ENCODE results near the gene PDE4B. TPM values are rescaled to one million over a fixed set of nuclear protein-coding genes. Genes with fewer than 3 reads are reported as not detected.

PDE4B gene
- total RNA-seq, 1 donor from 2014 or later: 1.2 TPM

DNA sequence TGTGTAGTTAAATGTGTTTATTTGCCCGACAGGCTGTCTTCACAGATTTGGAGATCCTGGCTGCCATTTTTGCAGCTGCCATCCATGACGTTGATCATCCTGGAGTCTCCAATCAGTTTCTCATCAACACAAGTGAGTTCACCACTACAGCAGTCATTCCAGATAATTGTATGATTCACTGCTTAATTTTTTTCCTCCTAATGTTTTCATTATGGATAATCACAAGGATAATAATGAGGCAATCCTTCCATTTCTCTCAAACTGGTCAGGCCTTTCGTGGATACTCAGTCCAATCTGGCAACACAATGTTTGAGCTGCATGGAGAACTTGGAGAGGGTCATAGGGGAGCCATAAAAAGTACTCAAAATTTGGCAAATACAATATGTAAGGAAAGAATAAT lies 572.9 kb downstream of the PDE4B start:
- H3K27me3 Mint-ChIP-seq (ENCODE audit: insufficient read depth, low read depth): no peaks in the 10 kb centered on the region
- Histone ChIP-seq H3F3A (ENCODE audit: low read depth) (no peaks in the 10 kb centered on the region), H3K4me1 (no peaks in the 10 kb centered on the region), H2AFZ (replicated peaks) (no peak overlapping the region), H3K27me3 (no peaks in the 10 kb centered on the region), H3K4me3 (no peak overlapping the region), H3K79me2 (ENCODE audit: low read depth) (no peaks in the 10 kb centered on the region), H3K9me3 (ENCODE audit: low read depth) (no peaks in the 10 kb centered on the region), H3K27ac (no peak overlapping the region), H3K9ac (no peak overlapping the region), H3K36me3 (no peaks in the 10 kb centered on the region), H4K20me1 (ENCODE audit: low read depth) (no peaks in the 10 kb centered on the region), H3K4me2 (no peak overlapping the region)
- no peaks in the 10 kb centered on the region for H3K9me3 Mint-ChIP-seq
- no peak overlapping the region for H3K4me3 Mint-ChIP-seq
- TF ChIP-seq, protein P1, sequence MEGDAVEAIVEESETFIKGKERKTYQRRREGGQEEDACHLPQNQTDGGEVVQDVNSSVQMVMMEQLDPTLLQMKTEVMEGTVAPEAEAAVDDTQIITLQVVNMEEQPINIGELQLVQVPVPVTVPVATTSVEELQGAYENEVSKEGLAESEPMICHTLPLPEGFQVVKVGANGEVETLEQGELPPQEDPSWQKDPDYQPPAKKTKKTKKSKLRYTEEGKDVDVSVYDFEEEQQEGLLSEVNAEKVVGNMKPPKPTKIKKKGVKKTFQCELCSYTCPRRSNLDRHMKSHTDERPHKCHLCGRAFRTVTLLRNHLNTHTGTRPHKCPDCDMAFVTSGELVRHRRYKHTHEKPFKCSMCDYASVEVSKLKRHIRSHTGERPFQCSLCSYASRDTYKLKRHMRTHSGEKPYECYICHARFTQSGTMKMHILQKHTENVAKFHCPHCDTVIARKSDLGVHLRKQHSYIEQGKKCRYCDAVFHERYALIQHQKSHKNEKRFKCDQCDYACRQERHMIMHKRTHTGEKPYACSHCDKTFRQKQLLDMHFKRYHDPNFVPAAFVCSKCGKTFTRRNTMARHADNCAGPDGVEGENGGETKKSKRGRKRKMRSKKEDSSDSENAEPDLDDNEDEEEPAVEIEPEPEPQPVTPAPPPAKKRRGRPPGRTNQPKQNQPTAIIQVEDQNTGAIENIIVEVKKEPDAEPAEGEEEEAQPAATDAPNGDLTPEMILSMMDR (IDR thresholded peaks at IDR 0.05): no peak
- no peak overlapping the region for H3K27ac Mint-ChIP-seq
- DNase-seq (ENCODE audit: low spot score): no peak
- peaks cover 2% of the 10 kb centered on the region for H3K4me1 Mint-ChIP-seq
- peaks cover 62% of the 10 kb centered on the region for H3K36me3 Mint-ChIP-seq

DNA sequence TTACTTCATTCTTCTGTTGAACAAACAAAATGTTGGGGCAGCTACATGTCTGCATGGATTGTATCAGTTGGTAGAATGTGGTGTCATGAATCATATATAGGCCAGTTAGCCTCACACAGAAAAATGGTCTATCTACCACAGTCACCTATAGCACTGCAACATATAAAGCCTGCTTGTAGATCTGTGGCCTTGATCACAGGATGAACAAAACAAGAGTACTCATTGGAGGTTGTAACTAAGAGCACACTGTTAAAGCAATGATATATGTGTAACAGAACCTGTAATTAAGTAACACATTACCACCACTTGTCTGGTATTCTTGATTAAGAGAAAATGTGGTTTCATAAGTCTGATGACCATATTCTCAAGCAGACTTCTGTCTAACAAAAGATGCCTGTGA lies 573.9 kb downstream of the PDE4B start:
- DNase-seq (ENCODE audit: low spot score): no peak
- Histone ChIP-seq H3K9ac (no peak overlapping the region), H2AFZ (replicated peaks) (no peak overlapping the region), H3K27me3 (no peaks in the 10 kb centered on the region), H3K4me2 (no peak overlapping the region), H3K4me3 (no peak overlapping the region), H3K9me3 (ENCODE audit: low read depth) (no peaks in the 10 kb centered on the region), H4K20me1 (ENCODE audit: low read depth) (no peaks in the 10 kb centered on the region), H3K27ac (no peak overlapping the region), H3K79me2 (ENCODE audit: low read depth) (no peaks in the 10 kb centered on the region), H3K4me1 (no peaks in the 10 kb centered on the region), H3F3A (ENCODE audit: low read depth) (no peaks in the 10 kb centered on the region), H3K36me3 (no peaks in the 10 kb centered on the region)
- Mint-ChIP-seq H3K27me3 (ENCODE audit: insufficient read depth, low read depth) (no peaks in the 10 kb centered on the region), H3K36me3 (peaks cover 63% of the 10 kb centered on the region), H3K4me3 (no peak overlapping the region), H3K4me1 (peaks cover 2% of the 10 kb centered on the region), H3K27ac (no peak overlapping the region), H3K9me3 (no peaks in the 10 kb centered on the region)
- TF ChIP-seq, protein P1 (IDR thresholded peaks at IDR 0.05): no peak
- TF ChIP-seq EZH2 (IDR thresholded peaks at IDR 0.05) (no peak), EZH2phosphoT487 (IDR thresholded peaks at IDR 0.05) (no peak)

DNA sequence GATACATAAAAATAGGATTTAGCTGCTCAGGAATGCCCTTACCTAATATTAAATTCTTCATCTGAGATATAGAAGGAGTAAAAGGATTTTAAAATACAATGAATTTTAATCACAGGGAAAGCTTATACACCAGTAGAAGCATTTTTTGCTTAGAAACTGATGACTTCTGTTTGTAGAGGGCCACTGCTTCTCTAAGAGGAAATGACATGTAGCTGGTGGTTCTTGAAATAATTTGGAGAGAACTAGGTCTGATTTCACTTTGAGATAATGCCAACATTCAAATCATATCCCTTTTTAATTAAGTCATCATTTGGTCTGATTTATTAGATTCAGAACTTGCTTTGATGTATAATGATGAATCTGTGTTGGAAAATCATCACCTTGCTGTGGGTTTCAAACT lies 574.7 kb downstream of the PDE4B start:
- Histone ChIP-seq H3K4me1 (no peaks in the 10 kb centered on the region), H3K9ac (no peak overlapping the region), H3F3A (ENCODE audit: low read depth) (no peaks in the 10 kb centered on the region), H3K79me2 (ENCODE audit: low read depth) (no peaks in the 10 kb centered on the region), H3K27ac (no peak overlapping the region), H4K20me1 (ENCODE audit: low read depth) (no peaks in the 10 kb centered on the region), H3K4me2 (no peak overlapping the region), H2AFZ (replicated peaks) (no peak overlapping the region), H3K27me3 (no peaks in the 10 kb centered on the region), H3K4me3 (no peak overlapping the region), H3K36me3 (no peaks in the 10 kb centered on the region), H3K9me3 (ENCODE audit: low read depth) (no peaks in the 10 kb centered on the region)
- TF ChIP-seq, protein P1 (IDR thresholded peaks at IDR 0.05): no peak
- TF ChIP-seq EZH2phosphoT487 (IDR thresholded peaks at IDR 0.05) (no peak), EZH2 (IDR thresholded peaks at IDR 0.05) (no peak)
- no peak for DNase-seq (ENCODE audit: low spot score)
- Mint-ChIP-seq H3K9me3 (no peaks in the 10 kb centered on the region), H3K27me3 (ENCODE audit: insufficient read depth, low read depth) (no peaks in the 10 kb centered on the region), H3K36me3 (peaks cover 63% of the 10 kb centered on the region), H3K4me3 (no peak overlapping the region), H3K4me1 (peaks cover 2% of the 10 kb centered on the region), H3K27ac (no peak overlapping the region)

- Histone ChIP-seq H3K4me3 (no peak overlapping the region), H4K20me1 (ENCODE audit: low read depth) (no peaks in the 10 kb centered on the region), H3K4me1 (no peaks in the 10 kb centered on the region), H2AFZ (replicated peaks) (no peak overlapping the region), H3K9ac (no peak overlapping the region), H3K27me3 (no peaks in the 10 kb centered on the region), H3K27ac (no peak overlapping the region), H3K9me3 (ENCODE audit: low read depth) (no peaks in the 10 kb centered on the region), H3F3A (ENCODE audit: low read depth) (no peaks in the 10 kb centered on the region), H3K79me2 (ENCODE audit: low read depth) (no peaks in the 10 kb centered on the region), H3K36me3 (no peaks in the 10 kb centered on the region), H3K4me2 (no peak overlapping the region)
- TF ChIP-seq EZH2 (IDR thresholded peaks at IDR 0.05) (no peak), EZH2phosphoT487 (IDR thresholded peaks at IDR 0.05) (no peak)
- TF ChIP-seq, protein P1 (IDR thresholded peaks at IDR 0.05): no peak
- Mint-ChIP-seq H3K27ac (no peak overlapping the region), H3K4me1 (peaks cover 2% of the 10 kb centered on the region), H3K4me3 (no peak overlapping the region), H3K27me3 (ENCODE audit: insufficient read depth, low read depth) (peaks cover 2% of the 10 kb centered on the region), H3K36me3 (peaks cover 64% of the 10 kb centered on the region), H3K9me3 (no peaks in the 10 kb centered on the region)
- no peak for DNase-seq (ENCODE audit: low spot score)
Measured at GRCh38 chr1:66368261-66368660, 575.6 kb downstream of the PDE4B start.
